Right atrium auricular region (tissue), 2 donors: Measurements from ENCODE around the gene DPH6. TPM values are rescaled to one million over a fixed set of nuclear protein-coding genes. Genes with fewer than 3 reads are reported as not detected.

ENCODE experiments used
- DNase-seq: peaks from one replicate; pipeline ENCODE4 v3.0.0-alpha.2; 2019; ENCODE audit warnings: low spot score
- H3K27ac ChIP-seq, 2 donors: fragments of 200-600 bp; sonication (generic); 1 replicate in 1 of 2; 2 replicates in 1 of 2; pipeline ENCODE4 v1.5.1; 2016 to 2019
- H3K27me3 ChIP-seq, 2 donors: fragments of 200-600 bp; sonication (generic); one replicate each; pipeline versions ENCODE4 v1.5.1 to v1.6.0; 2017 to 2019
- H3K36me3 ChIP-seq: fragments of 200-600 bp; sonication (generic); one replicate; pipeline ENCODE4 v1.5.1; 2016
- H3K4me1 ChIP-seq, 2 donors: fragments of 200-600 bp; sonication (generic); one replicate each; pipeline versions ENCODE4 v1.5.1 to v1.6.0; 2017 to 2019
- H3K4me3 ChIP-seq, 2 donors: fragments of 200-600 bp; sonication (generic); 1 replicate in 1 of 2; 2 replicates in 1 of 2; pipeline ENCODE4 v1.5.1; 2017 to 2019; ENCODE audit warnings: mild to moderate bottlenecking in 1 of 2, moderate library complexity in 1 of 2
- H3K9me3 ChIP-seq, 2 donors: fragments of 200-600 bp; sonication (generic); one replicate each; pipeline ENCODE4 v1.5.1; 2019
- total RNA-seq, 2 donors: library from RNA; depleted of rRNA; stranded (reverse); fragments of >200 nt; gene quantifications; one replicate each; pipeline ENCODE4 v1.1.0, GENCODE V29; 2016
- TF ChIP-seq, protein P1 (sequence below), 2 donors: fragments of 200-600 bp; sonication (generic); IDR thresholded peaks; one replicate each; pipeline ENCODE4 v1.5.1; 2019; ENCODE audit warnings: antibody characterized with exemption in 2 of 2

Gene DPH6
- total RNA-seq, 2 donors from 2014 or later = 9.2 to 10.7 TPM

DNA sequence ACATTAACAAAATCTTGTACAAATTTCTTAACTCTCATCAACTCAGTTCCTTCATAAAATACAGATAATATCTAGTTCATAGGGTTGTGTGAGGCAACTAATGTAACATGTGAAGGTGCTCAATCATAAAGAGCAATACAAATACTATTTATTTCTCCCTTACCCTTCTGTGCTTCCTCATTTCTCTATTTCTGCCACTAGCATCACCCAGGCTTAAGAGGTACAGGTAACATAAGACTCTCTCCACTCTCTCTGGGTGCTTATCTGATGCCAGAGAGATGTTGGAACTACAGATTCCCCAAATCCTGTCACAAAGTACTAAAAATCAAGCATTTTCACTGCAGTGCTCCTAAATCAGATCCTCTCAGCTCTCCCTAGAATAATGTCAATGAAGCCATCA lies 74.9 kb downstream of the DPH6 start:
- Histone ChIP-seq H3K27ac (no peak overlapping the region), H3K36me3 (no peaks in the 10 kb centered on the region)
- TF ChIP-seq, protein P1, sequence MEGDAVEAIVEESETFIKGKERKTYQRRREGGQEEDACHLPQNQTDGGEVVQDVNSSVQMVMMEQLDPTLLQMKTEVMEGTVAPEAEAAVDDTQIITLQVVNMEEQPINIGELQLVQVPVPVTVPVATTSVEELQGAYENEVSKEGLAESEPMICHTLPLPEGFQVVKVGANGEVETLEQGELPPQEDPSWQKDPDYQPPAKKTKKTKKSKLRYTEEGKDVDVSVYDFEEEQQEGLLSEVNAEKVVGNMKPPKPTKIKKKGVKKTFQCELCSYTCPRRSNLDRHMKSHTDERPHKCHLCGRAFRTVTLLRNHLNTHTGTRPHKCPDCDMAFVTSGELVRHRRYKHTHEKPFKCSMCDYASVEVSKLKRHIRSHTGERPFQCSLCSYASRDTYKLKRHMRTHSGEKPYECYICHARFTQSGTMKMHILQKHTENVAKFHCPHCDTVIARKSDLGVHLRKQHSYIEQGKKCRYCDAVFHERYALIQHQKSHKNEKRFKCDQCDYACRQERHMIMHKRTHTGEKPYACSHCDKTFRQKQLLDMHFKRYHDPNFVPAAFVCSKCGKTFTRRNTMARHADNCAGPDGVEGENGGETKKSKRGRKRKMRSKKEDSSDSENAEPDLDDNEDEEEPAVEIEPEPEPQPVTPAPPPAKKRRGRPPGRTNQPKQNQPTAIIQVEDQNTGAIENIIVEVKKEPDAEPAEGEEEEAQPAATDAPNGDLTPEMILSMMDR (IDR thresholded peaks at IDR 0.05) = no peak

DNA sequence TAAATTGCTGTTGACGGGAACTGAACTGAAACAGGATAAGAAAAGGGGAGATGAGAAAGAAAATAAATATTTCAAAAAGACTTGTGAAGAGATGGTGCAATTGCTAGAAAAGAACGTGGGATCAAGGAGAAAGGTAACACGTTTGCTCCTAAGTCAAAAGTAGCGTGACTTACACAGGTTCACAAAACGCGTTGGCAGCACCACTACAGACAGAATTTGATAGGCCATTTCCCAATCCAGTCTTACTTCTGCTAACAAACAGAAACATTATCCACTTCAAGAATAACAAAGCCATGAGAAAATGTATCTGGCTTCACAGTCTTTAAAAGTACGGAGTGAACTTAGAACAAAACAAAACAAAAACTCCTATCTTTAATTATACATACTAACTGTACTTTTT lies 75.5 kb downstream of the DPH6 start:
- no peaks in the 10 kb centered on the region for H3K4me1 ChIP-seq
- H3K27ac ChIP-seq = no peak overlapping the region
- H3K36me3 ChIP-seq = no peaks in the 10 kb centered on the region
- H3K4me3 ChIP-seq = no peak overlapping the region
- TF ChIP-seq, protein P1 (IDR thresholded peaks at IDR 0.05) = no peak
- H3K27me3 ChIP-seq = no peaks in the 10 kb centered on the region
- no peaks in the 10 kb centered on the region for H3K9me3 ChIP-seq
- no peak for DNase-seq

More for the DNA sequence above, 74.9 kb downstream of the DPH6 start:
- Histone ChIP-seq H3K4me1 (no peaks in the 10 kb centered on the region), H3K4me3 (no peak overlapping the region), H3K9me3 (no peaks in the 10 kb centered on the region), H3K27me3 (no peaks in the 10 kb centered on the region)
- no peak for DNase-seq

- no peaks in the 10 kb centered on the region for H3K4me1 ChIP-seq
- no peak overlapping the region for H3K27ac ChIP-seq
- no peak overlapping the region for H3K4me3 ChIP-seq
- no peaks in the 10 kb centered on the region for H3K36me3 ChIP-seq
- DNase-seq = no peak
- TF ChIP-seq, protein P1 (IDR thresholded peaks at IDR 0.05) = no peak
- no peaks in the 10 kb centered on the region for H3K9me3 ChIP-seq
- no peaks in the 10 kb centered on the region for H3K27me3 ChIP-seq
These were observed 79.5 kb downstream of the DPH6 start for GRCh38 chr15:35466476-35466875.

- Histone ChIP-seq H3K9me3 (no peaks in the 10 kb centered on the region), H3K4me1 (no peaks in the 10 kb centered on the region), H3K4me3 (no peak overlapping the region), H3K27ac (no peak overlapping the region), H3K36me3 (no peaks in the 10 kb centered on the region), H3K27me3 (no peaks in the 10 kb centered on the region)
- DNase-seq = no peak
- TF ChIP-seq, protein P1 (IDR thresholded peaks at IDR 0.05) = no peak
These were observed 80.2 kb downstream of the DPH6 start for GRCh38 chr15:35465783-35466182.

- Histone ChIP-seq H3K9me3 (no peaks in the 10 kb centered on the region), H3K27ac (no peak overlapping the region), H3K4me1 (no peaks in the 10 kb centered on the region), H3K27me3 (no peaks in the 10 kb centered on the region), H3K36me3 (no peaks in the 10 kb centered on the region), H3K4me3 (no peak overlapping the region)
- TF ChIP-seq, protein P1 (IDR thresholded peaks at IDR 0.05) = no peak
- no peak for DNase-seq
These were observed 85.3 kb downstream of the DPH6 start for GRCh38 chr15:35460616-35461015.

- Histone ChIP-seq H3K27me3 (no peaks in the 10 kb centered on the region), H3K9me3 (no peaks in the 10 kb centered on the region), H3K27ac (no peak overlapping the region), H3K36me3 (no peaks in the 10 kb centered on the region), H3K4me1 (no peaks in the 10 kb centered on the region), H3K4me3 (no peak overlapping the region)
- TF ChIP-seq, protein P1 (IDR thresholded peaks at IDR 0.05) = no peak
- DNase-seq = no peak
These were observed 87.6 kb downstream of the DPH6 start for GRCh38 chr15:35458176-35458856.
